ENCODE measurements around the gene FRS3. TPM values are rescaled to one million over a fixed set of nuclear protein-coding genes. Genes with fewer than 3 reads are reported as not detected.

Gene FRS3
- total and polyA plus RNA-seq, 2 of the 13 experiments (the other 11 are each of a cell fraction or from before 2014, with no cell fraction given): 3.0 to 7.4 TPM

- TF ChIP-seq KDM5B (CRISPR knock-in tag; IDR thresholded peaks at IDR 0.05; ENCODE audit: borderline replicate concordance): no peak
- TF ChIP-seq HOXA7 (CRISPR knock-in tag; IDR thresholded peaks at IDR 0.05): no peak
- TF ChIP-seq ZNF816 (CRISPR knock-in tag; IDR thresholded peaks at IDR 0.05; ENCODE audit: borderline replicate concordance): no peak
- no peak for TF ChIP-seq GRHL1 (CRISPR knock-in tag; conservative IDR thresholded peaks at IDR 0.05)
- TF ChIP-seq ZFP36 (IDR thresholded peaks at IDR 0.05; ENCODE audit: borderline replicate concordance, low read depth, low read length, partially characterized antibody): no peak
- TF ChIP-seq PLRG1 (conservative IDR thresholded peaks at IDR 0.05): no peak
- TF ChIP-seq SSRP1 (CRISPR knock-in tag; IDR thresholded peaks at IDR 0.05): no peak
- TF ChIP-seq ZNF335 (CRISPR knock-in tag; IDR thresholded peaks at IDR 0.05): no peak
- TF ChIP-seq ZNF7 (CRISPR knock-in tag; IDR thresholded peaks at IDR 0.05): no peak
- TF ChIP-seq HMGXB3 (CRISPR knock-in tag; IDR thresholded peaks at IDR 0.05; ENCODE audit: borderline replicate concordance): no peak
- TF ChIP-seq ZNF660 (CRISPR knock-in tag; IDR thresholded peaks at IDR 0.05; ENCODE audit: borderline replicate concordance, low read depth): no peak; the same call in 1 of the 2 replicates
- no peak for TF ChIP-seq CREM (IDR thresholded peaks at IDR 0.05)
- TF ChIP-seq CREM (CRISPR knock-in tag; IDR thresholded peaks at IDR 0.05): no peak
- no peak for TF ChIP-seq ZNF329 (CRISPR knock-in tag; IDR thresholded peaks at IDR 0.05; ENCODE audit: low read depth)
- no peak for TF ChIP-seq ZNF101 (CRISPR knock-in tag; IDR thresholded peaks at IDR 0.05; ENCODE audit: borderline replicate concordance, low read depth)
- no peak for TF ChIP-seq TOPORS (CRISPR knock-in tag; IDR thresholded peaks at IDR 0.05)
- TF ChIP-seq PLSCR1 (CRISPR knock-in tag; IDR thresholded peaks at IDR 0.05; ENCODE audit: borderline replicate concordance): no peak
- no peak for TF ChIP-seq NR2F2 (IDR thresholded peaks at IDR 0.05; ENCODE audit: borderline replicate concordance, low read depth)
- TF ChIP-seq HOMEZ (CRISPR knock-in tag; IDR thresholded peaks at IDR 0.05; ENCODE audit: low read depth): no peak
- TF ChIP-seq FOXJ3 (CRISPR knock-in tag; IDR thresholded peaks at IDR 0.05; ENCODE audit: borderline replicate concordance): no peak
- no peak for TF ChIP-seq DNMT1 (CRISPR knock-in tag; IDR thresholded peaks at IDR 0.05)
- TF ChIP-seq SIN3B (IDR thresholded peaks at IDR 0.05; ENCODE audit: low read length): no peak
These were observed 51.4 kb downstream of the FRS3 start (continued) for GRCh38 chr6:41728073-41728936.
